K562 (cell line): ENCODE measurements around the gene ETHE1. TPM values are rescaled to one million over a fixed set of nuclear protein-coding genes. Genes with fewer than 3 reads are reported as not detected.

Source experiments
- ATAC-seq: fragments of 200-7000 bp; cut with Tn5 transposase; 3 replicates; pipeline ENCODE4 v1.9.1; 2020; ENCODE audit warnings: moderate library complexity
- BruUV-seq: library from RNA; stranded (reverse); fragments of 400-500 nt; replicated peaks from 2 replicates; lab custom pipeline; 2021; lab: Mats Ljungman, UMichigan
- CTCF ChIA-PET: fragments of 300-600 bp; formaldehyde crosslinking; extraction: SDS; loops from one replicate; lab custom pipeline; 2021; ENCODE audit warnings: low intra/inter-chr PET ratio; lab: Yijun Ruan, JAX
- POLR2A ChIA-PET: fragments of 300-600, 350-650 bp; sonication (Branson Sonifier 250); formaldehyde crosslinking; extraction: SDS; loops from one replicate; lab custom pipeline; 2021; ENCODE audit warnings: antibody characterized with exemption, inconsistent platforms; lab: Yijun Ruan, JAX
- DNase-seq, 4 experiments: peaks; one replicate each; pipeline versions ENCODE4 v3.0.0 to v3.0.0-alpha.2; 2011 to 2018; ENCODE audit warnings: low spot score in 3 of 4, mixed read lengths in 3 of 4; ENCODE audit errors: extremely low read depth in 1 of 4
- FAIRE-seq: peaks from 2 replicates; lab custom pipeline; 2011; peaks lifted over from hg19 to GRCh38; lab: Jason Lieb, UNC
- H2AFZ ChIP-seq: 2 replicates; pipeline ENCODE4 v1.6.0; 2011; ENCODE audit warnings: low read depth, low read length, control low read depth, inconsistent platforms
- H3K27ac ChIP-seq: fragments of 200-600 bp; 3 replicates; pipeline ENCODE4 v1.8.0; 2011; ENCODE audit warnings: low read depth, mild to moderate bottlenecking, control low read depth, inconsistent platforms, low read length, moderate library complexity, mixed read lengths; ENCODE audit errors: extremely low read depth
- H3K27me3 ChIP-seq, 2 experiments: fragments of 300-600 bp in 1 of 2; 2 replicates in 1 of 2; 3 replicates in 1 of 2; pipeline versions ENCODE4 v1.6.0 to v1.8.0; 2011; ENCODE audit warnings: inconsistent platforms in 2 of 2, low read length in 2 of 2, mild to moderate bottlenecking in 1 of 2, mixed read lengths in 1 of 2, moderate library complexity in 1 of 2; ENCODE audit not compliant: control insufficient read depth in 2 of 2, insufficient read depth in 2 of 2
- H3K36me3 ChIP-seq: fragments of 300-600 bp; 3 replicates; pipeline ENCODE4 v1.8.0; 2011; ENCODE audit warnings: mild to moderate bottlenecking, low read length, inconsistent platforms; ENCODE audit not compliant: control insufficient read depth, insufficient read depth
- H3K4me1 ChIP-seq, 2 experiments: fragments of 200-600 bp in 1 of 2; replicated peaks in 1 of 2; 2 replicates in 1 of 2; 3 replicates in 1 of 2; pipeline versions ENCODE4 v1.5.1 to v1.8.0; 2011; ENCODE audit warnings: inconsistent platforms in 2 of 2, low read length in 2 of 2, mild to moderate bottlenecking in 1 of 2, mixed read lengths in 1 of 2, moderate library complexity in 1 of 2; ENCODE audit not compliant: control insufficient read depth in 2 of 2, insufficient read depth in 2 of 2
- H3K4me2 ChIP-seq: 2 replicates; pipeline ENCODE4 v1.6.1; 2011; ENCODE audit warnings: low read length, control low read depth, inconsistent platforms, mixed read lengths; ENCODE audit not compliant: insufficient read depth
- H3K4me3 ChIP-seq: fragments of 200-600 bp; sonication (generic), shearing (Covaris generic); 2 replicates; pipeline ENCODE4 v1.5.1; 2016; ENCODE audit warnings: control low read depth, inconsistent platforms
- H3K79me2 ChIP-seq: fragments of 200-600 bp; 3 replicates; pipeline ENCODE4 v1.8.0; 2011; ENCODE audit warnings: low read length, inconsistent platforms; ENCODE audit not compliant: control insufficient read depth, insufficient read depth
- H3K9ac ChIP-seq, 2 experiments: 2 replicates each; pipeline versions ENCODE4 v1.6.0 to v1.6.1; 2011; ENCODE audit warnings: low read depth in 2 of 2, low read length in 2 of 2, control low read depth in 1 of 2, inconsistent platforms in 1 of 2, mild to moderate bottlenecking in 1 of 2, mixed read lengths in 1 of 2; ENCODE audit not compliant: insufficient read depth in 1 of 2
- H3K9me1 ChIP-seq: one replicate; pipeline ENCODE4 v1.6.0; 2011; ENCODE audit warnings: inconsistent platforms, mild to moderate bottlenecking, low read length, moderate library complexity; ENCODE audit not compliant: control insufficient read depth, insufficient read depth
- H3K9me3 ChIP-seq: replicated peaks from 2 replicates; pipeline ENCODE4 v1.5.1; 2011; ENCODE audit warnings: low read depth, low read length, inconsistent platforms; ENCODE audit not compliant: control insufficient read depth, insufficient read depth
- H4K20me1 ChIP-seq: replicated peaks from 2 replicates; pipeline ENCODE4 v1.6.1; 2011; ENCODE audit warnings: low read length, inconsistent platforms, mixed read lengths; ENCODE audit not compliant: control insufficient read depth, insufficient read depth
- BCOR ChIP-seq: fragments of 450-650 bp; IDR thresholded peaks from 2 replicates; pipeline ENCODE4 v1.6.1; 2016
- CBX3 ChIP-seq, 2 experiments: IDR thresholded peaks; 1 replicate in 1 of 2; 2 replicates in 1 of 2; pipeline ENCODE4 v1.6.1; 2012; ENCODE audit warnings: inconsistent platforms in 2 of 2, low read length in 2 of 2, borderline replicate concordance in 1 of 2, control low read depth in 1 of 2
- GTF2F1 ChIP-seq: IDR thresholded peaks from 2 replicates; pipeline ENCODE4 v1.6.1; 2011; ENCODE audit warnings: low read depth, low read length, improper control_type of control experiment
- MLX ChIP-seq, 2 experiments: fragments of 450-650 bp in 1 of 2; sonication (generic) in 1 of 2; formaldehyde crosslinking; conservative IDR thresholded peaks; 2 replicates each; pipeline versions ENCODE4 v1.4.0 to v1.8.1; 2020 to 2022; ENCODE audit warnings: mild to moderate bottlenecking in 1 of 2, missing genetic modification reagents in 1 of 2
- NFE2 ChIP-seq: IDR thresholded peaks from 2 replicates; pipeline ENCODE4 v1.6.1; 2014; ENCODE audit warnings: antibody characterized with exemption, low read depth
- RBM25 ChIP-seq: fragments of 200-400 bp; formaldehyde crosslinking; IDR thresholded peaks from 2 replicates; pipeline ENCODE4 v1.6.1; 2018; ENCODE audit warnings: low read length, low read depth, moderate library complexity; ENCODE audit not compliant: severe bottlenecking
- RBM34 ChIP-seq: fragments of 200-400 bp; formaldehyde crosslinking; IDR thresholded peaks from 2 replicates; pipeline ENCODE4 v1.6.1; 2018; ENCODE audit warnings: low read length, borderline replicate concordance; ENCODE audit not compliant: insufficient read depth
- TFAP4 ChIP-seq: sonication (generic); formaldehyde crosslinking; IDR thresholded peaks from 2 replicates; pipeline ENCODE4 v1.8.0; 2022; ENCODE audit warnings: missing genetic modification reagents, mild to moderate bottlenecking, moderate library complexity, borderline replicate concordance
- ZNF121 ChIP-seq: sonication (generic); formaldehyde crosslinking; conservative IDR thresholded peaks from 2 replicates; pipeline ENCODE4 v1.8.0; 2022; ENCODE audit warnings: missing genetic modification reagents
- WGBS: fragments of 100-300 bp; shearing (Covaris generic); methylation state at CpG from one replicate; pipeline ENCODE4 v1.1.6; 2016; ENCODE audit warnings: low coverage, mixed read lengths; ENCODE audit not compliant: insufficient coverage; ENCODE audit errors: missing lambda C conversion rate; 5-methylcytosine and 5-hydroxymethylcytosine counted together
- in situ Hi-C: fragments of 300-500 bp; cut with MboI; formaldehyde crosslinking; loops from 4 replicates; pipeline ENCODE4 v1.15.0; 2018; ENCODE audit warnings: inconsistent platforms, mixed read lengths
- intact Hi-C: fragments of 100-400 bp; cut with micrococcal nuclease; formaldehyde crosslinking; loops from 2 replicates; pipeline ENCODE4 v1.14.2; 2022
- polyA plus RNA-seq, 8 experiments: library from polyadenylated mRNA; depleted of rRNA in 4 of 8; stranded (reverse) in 5 of 8; unstranded in 3 of 8; fragments of >200 nt; fragmentation: Nextera tagmentation in 2 of 8; fragmentation: Illumina TruSeq in 1 of 8; extraction: Ambion mirVana in 2 of 8; extraction: Trizol in 1 of 8; gene quantifications; 2 replicates each; pipeline versions ENCODE4 v1.2.1 to v1.2.3, GENCODE V29; 2011 to 2014; ENCODE audit warnings: inconsistent platforms in 1 of 8, missing spikeins in 1 of 8
- total RNA-seq, 7 experiments: library from RNA; depleted of rRNA in 6 of 7; stranded (reverse); fragments of >200 nt in 6 of 7; fragmentation: Illumina TruSeq in 2 of 7; extraction: Trizol in 2 of 7; gene quantifications; 2 replicates each; pipeline versions ENCODE4 v1.2.1 to v1.2.3, GENCODE V29; 2011 to 2021; ENCODE audit warnings: low replicate concordance in 1 of 7

The ETHE1 gene
- total and polyA plus RNA-seq, 9 of the 15 experiments (the other 6 are each of a cell fraction or from before 2014, with no cell fraction given) = 2.9 to 21.0 (median 10.2) TPM

- no peaks in the 10 kb centered on the region for H3K9me3 ChIP-seq
- H3K27ac ChIP-seq = no peak overlapping the region
- peaks cover 10% of the 10 kb centered on the region; the same call in 2 of the 3 replicates for H3K36me3 ChIP-seq
- POLR2A ChIA-PET = interaction anchor here (3.5 kb wide), 1 partner anchor 9 kb away, joined by 19 read pairs; no protein-coding TSS in a partner anchor
- CTCF ChIA-PET = no interaction called here
- H3K4me3 ChIP-seq = no peak overlapping the region
- H3K27me3 ChIP-seq = no peaks in the 10 kb centered on the region
- in situ Hi-C loops = no loop called here
- H3K9me1 ChIP-seq = no peaks in the 10 kb centered on the region
- no peak overlapping the region for H2AFZ ChIP-seq
- H3K4me1 ChIP-seq = peaks cover 0 to 7% of the 10 kb centered on the region in 2 experiments; a peak in 2 of 5 replicates
- 76% methylated on average over 5 of the region's 5 CpGs for WGBS
- H4K20me1 ChIP-seq = no peaks in the 10 kb centered on the region; the same call in 1 of the 2 replicates
- DNase-seq = no peak
- H3K9ac ChIP-seq = no peak overlapping the region
- FAIRE-seq = no peak
- ATAC-seq = no peak
- peak; percentile 24; the same call in 1 of the 2 replicates for TF ChIP-seq NFE2
- TF ChIP-seq BCOR = peak; percentile 24; the same call in 1 of the 2 replicates
- TF ChIP-seq MLX (CRISPR knock-in tag; conservative IDR thresholded peaks at IDR 0.05) = no peak
- peak; percentile 96 for TF ChIP-seq ZNF121
- no peak for TF ChIP-seq RBM34
- TF ChIP-seq GTF2F1 = no peak
- TF ChIP-seq RBM25 = peak; percentile 63
- TF ChIP-seq TFAP4 (CRISPR knock-in tag) = no peak
- no peak for TF ChIP-seq CBX3 (IDR thresholded peaks at IDR 0.05; ENCODE audit: borderline replicate concordance in 1 of 2, low read length in 2 of 2)
- no peak overlapping the region for H3K4me2 ChIP-seq
- intact Hi-C loops = no loop called here
- peaks cover 11% of the 10 kb centered on the region for H3K79me2 ChIP-seq
- BruUV-seq = no TSS peak
Measured at GRCh38 chr19:43570174-43570791, 43.3 kb upstream of the ETHE1 start.
